Dermis blood vessel endothelial cell (primary cell): ENCODE results near the gene TMEM200B. TPM values are rescaled to one million over a fixed set of nuclear protein-coding genes. Genes with fewer than 3 reads are reported as not detected.
"Not testable (repeated sequence)": the region's sequence is repeated elsewhere in the genome, so short reads cannot be mapped to it uniquely, and the experiment has no call there.

Experiments used
- DNase-seq: peaks from one replicate; pipeline ENCODE4 v3.0.0; 2010
- total RNA-seq: library from RNA; depleted of rRNA; stranded (reverse); fragments of >200 nt; gene quantifications from 2 replicates; pipeline ENCODE4 v1.2.3, GENCODE V29; 2014

The TMEM200B gene
- total RNA-seq, 1 donor from 2014 or later, result 0.34 TPM

GRCh38 chr1:29133861-29134694, 10.4 kb upstream of the TMEM200B start:
- no peak for DNase-seq

- DNase-seq, result not testable (repeated sequence)
Measured at GRCh38 chr1:29131056-29131455, 7.4 kb upstream of the TMEM200B start.

GRCh38 chr1:29129916-29130315, 6.2 kb upstream of the TMEM200B start:
- no peak for DNase-seq

GRCh38 chr1:29128739-29129138, 5.0 kb upstream of the TMEM200B start:
- DNase-seq, result no peak

GRCh38 chr1:29126198-29126597, 2.5 kb upstream of the TMEM200B start:
- no peak for DNase-seq

GRCh38 chr1:29125788-29126187, 2.1 kb upstream of the TMEM200B start:
- no peak for DNase-seq

- no peak for DNase-seq
Measured at GRCh38 chr1:29125237-29125641, 1.5 kb upstream of the TMEM200B start.

- DNase-seq, result peak; percentile 75
Measured at GRCh38 chr1:29124366-29125236, 898 bp upstream of the TMEM200B start.

GRCh38 chr1:29123053-29123886, 433 bp downstream of the TMEM200B start:
- DNase-seq, result peak; percentile 31

- DNase-seq, result peak; percentile 24
Measured at GRCh38 chr1:29122682-29123052, 1.0 kb downstream of the TMEM200B start.

GRCh38 chr1:29121936-29122681, 1.6 kb downstream of the TMEM200B start:
- DNase-seq, result peak; percentile 17

- no peak for DNase-seq
Measured at GRCh38 chr1:29121516-29121935, 2.2 kb downstream of the TMEM200B start.

GRCh38 chr1:29120947-29121485, 2.7 kb downstream of the TMEM200B start:
- peak; percentile 70 for DNase-seq

- no peak for DNase-seq
Measured at GRCh38 chr1:29120367-29120766, 3.3 kb downstream of the TMEM200B start.

GRCh38 chr1:29119121-29119929, 4.4 kb downstream of the TMEM200B start:
- no peak for DNase-seq

GRCh38 chr1:29117381-29117780, 6.3 kb downstream of the TMEM200B start:
- DNase-seq, result no peak

GRCh38 chr1:29114654-29115053, 9.0 kb downstream of the TMEM200B start:
- DNase-seq, result no peak

GRCh38 chr1:29113413-29114117, 10.1 kb downstream of the TMEM200B start:
- no peak for DNase-seq

- DNase-seq, result no peak
Measured at GRCh38 chr1:29112705-29113412, 10.8 kb downstream of the TMEM200B start.
